ENCODE measurements around the gene FOS.
"Not testable (repeated sequence)": the region's sequence is repeated elsewhere in the genome, so short reads cannot be mapped to it uniquely, and the experiment has no call there.

Gene FOS

GRCh38 chr14:75232597-75232996 lies 46.0 kb upstream of the FOS start:
- DNase-seq = no peak
- Mint-ChIP-seq H3K27ac (no peak overlapping the region), H3K4me1 (peaks cover 30% of the 10 kb centered on the region), H3K27me3 (ENCODE audit: low read depth, poor library complexity) (peaks cover 3% of the 10 kb centered on the region), H3K36me3 (ENCODE audit: low read depth) (no peaks in the 10 kb centered on the region), H3K9me3 (peaks cover 4% of the 10 kb centered on the region), H3K4me3 (no peak overlapping the region)
- no peak for TF ChIP-seq CTCF (IDR thresholded peaks at IDR 0.05)

- H3K4me1 Mint-ChIP-seq = peaks cover 40% of the 10 kb centered on the region
- no peak for TF ChIP-seq CTCF (IDR thresholded peaks at IDR 0.05)
- no peak overlapping the region for H3K4me3 Mint-ChIP-seq
- H3K36me3 Mint-ChIP-seq (ENCODE audit: low read depth) = no peaks in the 10 kb centered on the region
- H3K27me3 Mint-ChIP-seq (ENCODE audit: low read depth, poor library complexity) = peaks cover 5% of the 10 kb centered on the region
- peak overlapping the region; percentile 64 for H3K27ac Mint-ChIP-seq
- H3K9me3 Mint-ChIP-seq = peaks cover 4% of the 10 kb centered on the region
- no peak for DNase-seq
Observed at GRCh38 chr14:75234173-75235115, 44.2 kb upstream of the FOS start.

GRCh38 chr14:75235198-75235597 lies 43.4 kb upstream of the FOS start:
- H3K4me3 Mint-ChIP-seq; H3K27ac Mint-ChIP-seq; H3K27me3 Mint-ChIP-seq (ENCODE audit: low read depth, poor library complexity); H3K36me3 Mint-ChIP-seq (ENCODE audit: low read depth); H3K9me3 Mint-ChIP-seq; DNase-seq: not testable (repeated sequence)
- H3K4me1 Mint-ChIP-seq = peaks cover 44% of the 10 kb centered on the region

- H3K4me1 Mint-ChIP-seq = peaks cover 36% of the 10 kb centered on the region
- no peak for DNase-seq
- TF ChIP-seq CTCF (IDR thresholded peaks at IDR 0.05) = no peak
- no peak overlapping the region for H3K4me3 Mint-ChIP-seq
- H3K9me3 Mint-ChIP-seq = peaks cover 4% of the 10 kb centered on the region
- no peak overlapping the region for H3K27ac Mint-ChIP-seq
- no peaks in the 10 kb centered on the region for H3K36me3 Mint-ChIP-seq (ENCODE audit: low read depth)
- peaks cover 5% of the 10 kb centered on the region for H3K27me3 Mint-ChIP-seq (ENCODE audit: low read depth, poor library complexity)
Observed at GRCh38 chr14:75236467-75236866, 42.2 kb upstream of the FOS start.

- Mint-ChIP-seq H3K36me3 (ENCODE audit: low read depth) (no peaks in the 10 kb centered on the region), H3K4me1 (peaks cover 36% of the 10 kb centered on the region), H3K4me3 (no peak overlapping the region), H3K9me3 (peaks cover 4% of the 10 kb centered on the region), H3K27ac (peak overlapping the region; percentile 36), H3K27me3 (ENCODE audit: low read depth, poor library complexity) (peaks cover 7% of the 10 kb centered on the region)
- no peak for DNase-seq
- TF ChIP-seq CTCF (IDR thresholded peaks at IDR 0.05) = no peak
Observed at GRCh38 chr14:75236901-75237419, 41.7 kb upstream of the FOS start.

GRCh38 chr14:75238756-75239455 lies 39.7 kb upstream of the FOS start:
- Mint-ChIP-seq H3K27ac (peak overlapping the region; percentile 27), H3K9me3 (no peaks in the 10 kb centered on the region), H3K4me3 (no peak overlapping the region), H3K36me3 (ENCODE audit: low read depth) (no peaks in the 10 kb centered on the region), H3K4me1 (peaks cover 42% of the 10 kb centered on the region), H3K27me3 (ENCODE audit: low read depth, poor library complexity) (peaks cover 11% of the 10 kb centered on the region)
- no peak for TF ChIP-seq CTCF (IDR thresholded peaks at IDR 0.05)
- DNase-seq = no peak
